ENCODE data around the gene POLN.

POLN gene

DNA sequence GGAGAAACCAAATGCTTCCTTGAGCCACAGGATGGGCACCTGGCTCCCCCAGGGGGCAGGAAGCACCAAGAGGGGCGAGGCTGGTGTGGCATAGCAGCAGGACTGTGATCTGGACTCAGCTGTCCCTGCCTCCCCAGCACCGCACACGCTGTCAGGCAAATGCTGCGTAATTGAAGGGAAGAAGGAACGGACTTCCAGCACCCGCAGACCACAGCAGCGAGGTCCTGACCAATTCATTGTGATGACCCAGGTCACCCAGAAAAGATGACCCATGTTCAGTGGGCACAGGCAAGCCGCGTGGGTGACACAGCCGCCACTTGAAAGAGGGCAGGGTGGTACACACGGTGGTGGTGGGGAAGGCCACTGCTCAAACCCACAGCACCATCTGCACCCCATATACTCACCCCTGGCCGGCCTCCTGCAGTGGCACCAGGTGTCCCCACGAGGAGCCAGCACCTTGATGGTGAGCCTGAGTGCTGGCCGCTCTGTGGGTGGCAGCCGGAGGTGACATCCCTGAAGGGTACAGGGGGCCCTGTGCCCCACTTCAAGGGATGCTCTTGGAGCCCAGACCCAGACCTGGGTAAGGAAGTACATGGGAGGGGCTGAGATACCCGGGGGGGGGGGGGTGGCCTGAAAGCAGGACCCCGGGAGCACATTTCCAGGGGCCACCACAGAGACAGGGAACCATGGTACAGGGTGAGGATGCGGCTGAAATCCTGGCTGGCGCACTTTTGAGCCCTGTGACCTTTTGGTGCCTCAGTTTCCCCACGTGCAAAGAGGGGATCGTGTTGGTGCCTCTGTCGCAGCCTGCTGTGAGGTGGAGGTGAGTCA is 171.3 kb downstream of the POLN start:
- H3K4me3 ChIP-seq (ENCODE audit: low read length) = no peak overlapping the region
- DNase-seq (ENCODE audit: low read depth) = no peak
- TF ChIP-seq, protein P1, sequence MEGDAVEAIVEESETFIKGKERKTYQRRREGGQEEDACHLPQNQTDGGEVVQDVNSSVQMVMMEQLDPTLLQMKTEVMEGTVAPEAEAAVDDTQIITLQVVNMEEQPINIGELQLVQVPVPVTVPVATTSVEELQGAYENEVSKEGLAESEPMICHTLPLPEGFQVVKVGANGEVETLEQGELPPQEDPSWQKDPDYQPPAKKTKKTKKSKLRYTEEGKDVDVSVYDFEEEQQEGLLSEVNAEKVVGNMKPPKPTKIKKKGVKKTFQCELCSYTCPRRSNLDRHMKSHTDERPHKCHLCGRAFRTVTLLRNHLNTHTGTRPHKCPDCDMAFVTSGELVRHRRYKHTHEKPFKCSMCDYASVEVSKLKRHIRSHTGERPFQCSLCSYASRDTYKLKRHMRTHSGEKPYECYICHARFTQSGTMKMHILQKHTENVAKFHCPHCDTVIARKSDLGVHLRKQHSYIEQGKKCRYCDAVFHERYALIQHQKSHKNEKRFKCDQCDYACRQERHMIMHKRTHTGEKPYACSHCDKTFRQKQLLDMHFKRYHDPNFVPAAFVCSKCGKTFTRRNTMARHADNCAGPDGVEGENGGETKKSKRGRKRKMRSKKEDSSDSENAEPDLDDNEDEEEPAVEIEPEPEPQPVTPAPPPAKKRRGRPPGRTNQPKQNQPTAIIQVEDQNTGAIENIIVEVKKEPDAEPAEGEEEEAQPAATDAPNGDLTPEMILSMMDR (conservative IDR thresholded peaks at IDR 0.05; ENCODE audit: low read length) = no peak

DNA sequence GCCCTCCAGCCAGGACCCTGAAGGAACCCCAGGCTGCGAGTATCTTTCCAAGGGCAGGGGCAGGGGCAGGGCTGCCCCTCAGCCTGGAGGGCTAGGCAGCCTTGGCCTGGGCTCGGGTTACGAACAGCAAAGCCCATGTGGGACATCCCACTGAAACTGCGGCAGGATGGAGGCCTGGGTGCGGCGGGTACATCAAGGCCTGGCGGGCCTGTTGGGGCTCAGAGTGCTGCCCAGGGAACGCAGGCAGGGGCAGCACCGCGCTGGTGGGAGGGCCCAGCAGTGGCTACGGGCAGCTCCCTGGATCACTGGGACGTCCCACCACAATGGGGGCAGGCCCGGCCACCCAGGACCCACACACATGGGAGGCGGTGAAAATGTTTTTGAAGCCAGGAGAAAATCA is 171.9 kb downstream of the POLN start:
- no peak overlapping the region for H3K4me3 ChIP-seq (ENCODE audit: low read length)
- DNase-seq (ENCODE audit: low read depth) = no peak
- TF ChIP-seq, protein P1 (conservative IDR thresholded peaks at IDR 0.05; ENCODE audit: low read length) = no peak

DNA sequence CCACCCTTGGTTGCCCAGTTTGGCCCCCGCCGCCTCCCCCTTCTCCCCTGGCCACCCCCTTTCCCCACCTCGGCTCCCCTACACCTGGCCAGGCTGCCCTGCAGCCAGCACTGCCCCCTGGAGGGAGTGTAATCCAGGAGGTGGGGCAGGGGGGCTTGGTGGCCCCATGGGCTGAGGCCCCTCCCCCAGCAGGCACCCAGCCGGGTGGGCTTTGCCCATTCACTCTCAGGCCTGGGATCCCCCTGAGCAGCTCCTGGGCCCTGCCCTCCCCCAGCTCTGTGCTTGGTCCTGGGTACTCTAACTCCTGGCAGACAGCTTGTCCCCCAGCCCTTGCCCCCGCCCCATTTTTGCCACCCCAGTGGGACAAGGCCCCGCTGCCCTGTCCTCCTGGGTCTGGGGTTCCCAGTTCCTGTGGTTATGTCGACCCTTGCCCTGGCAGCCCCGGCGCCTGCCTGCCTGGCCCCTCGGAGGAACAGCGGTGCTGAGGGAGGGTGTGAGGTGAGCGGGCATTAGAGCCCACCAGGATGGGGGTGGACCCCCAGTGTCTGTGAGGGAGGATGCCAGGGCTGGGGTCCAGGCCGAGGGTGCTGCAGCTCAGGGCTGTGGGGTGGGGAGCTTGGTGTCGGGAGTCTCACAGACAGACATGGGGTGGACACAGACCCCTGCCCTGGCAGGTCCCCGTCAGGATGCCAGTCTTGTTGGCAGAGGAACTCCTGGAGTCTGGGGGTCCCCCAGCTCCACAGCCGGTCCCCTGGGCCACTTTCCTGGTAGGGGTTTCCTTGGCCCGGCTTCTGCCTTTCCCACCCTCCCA is 172.6 kb downstream of the POLN start:
- TF ChIP-seq, protein P1 (conservative IDR thresholded peaks at IDR 0.05; ENCODE audit: low read length) = no peak
- no peak overlapping the region for H3K4me3 ChIP-seq (ENCODE audit: low read length)
- DNase-seq (ENCODE audit: low read depth) = no peak

DNA sequence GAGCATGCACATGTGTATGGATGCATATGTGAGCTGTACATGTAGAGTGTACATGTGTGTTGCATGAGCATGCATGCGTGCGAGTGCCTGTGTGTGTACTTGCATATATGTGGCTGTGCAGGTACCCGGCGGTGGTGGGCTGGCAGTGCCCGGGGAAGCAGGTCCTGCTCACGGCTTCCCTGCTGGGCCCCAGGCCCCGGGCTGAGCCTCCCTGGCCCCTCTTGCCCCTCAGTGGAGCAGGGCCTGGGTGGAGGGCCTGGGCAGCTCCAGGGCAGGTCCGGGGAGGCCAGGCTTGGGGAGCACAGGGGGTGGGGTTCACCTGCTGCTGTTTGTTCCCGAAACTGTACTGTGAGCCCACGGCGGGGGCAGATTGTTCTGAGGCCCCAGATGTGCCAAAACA is 173.4 kb downstream of the POLN start:
- TF ChIP-seq, protein P1 (conservative IDR thresholded peaks at IDR 0.05; ENCODE audit: low read length) = no peak
- no peak for DNase-seq (ENCODE audit: low read depth)
- no peak overlapping the region for H3K4me3 ChIP-seq (ENCODE audit: low read length)

DNA sequence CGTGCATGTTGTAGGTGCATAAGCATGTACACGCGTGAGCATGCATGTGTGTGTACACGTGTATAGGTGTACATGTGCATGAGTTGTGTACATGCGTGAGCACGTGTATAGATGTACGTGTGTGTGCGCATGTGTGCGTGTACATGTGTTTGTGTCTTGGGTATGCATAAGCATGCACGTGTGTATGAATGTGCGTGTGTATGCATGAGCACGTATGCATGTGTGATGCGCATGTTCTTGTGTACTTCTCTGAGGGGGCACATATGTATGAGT is 173.8 kb downstream of the POLN start:
- no peak for DNase-seq (ENCODE audit: low read depth)
- TF ChIP-seq, protein P1 (conservative IDR thresholded peaks at IDR 0.05; ENCODE audit: low read length) = no peak
- H3K4me3 ChIP-seq (ENCODE audit: low read length) = no peak overlapping the region

DNA sequence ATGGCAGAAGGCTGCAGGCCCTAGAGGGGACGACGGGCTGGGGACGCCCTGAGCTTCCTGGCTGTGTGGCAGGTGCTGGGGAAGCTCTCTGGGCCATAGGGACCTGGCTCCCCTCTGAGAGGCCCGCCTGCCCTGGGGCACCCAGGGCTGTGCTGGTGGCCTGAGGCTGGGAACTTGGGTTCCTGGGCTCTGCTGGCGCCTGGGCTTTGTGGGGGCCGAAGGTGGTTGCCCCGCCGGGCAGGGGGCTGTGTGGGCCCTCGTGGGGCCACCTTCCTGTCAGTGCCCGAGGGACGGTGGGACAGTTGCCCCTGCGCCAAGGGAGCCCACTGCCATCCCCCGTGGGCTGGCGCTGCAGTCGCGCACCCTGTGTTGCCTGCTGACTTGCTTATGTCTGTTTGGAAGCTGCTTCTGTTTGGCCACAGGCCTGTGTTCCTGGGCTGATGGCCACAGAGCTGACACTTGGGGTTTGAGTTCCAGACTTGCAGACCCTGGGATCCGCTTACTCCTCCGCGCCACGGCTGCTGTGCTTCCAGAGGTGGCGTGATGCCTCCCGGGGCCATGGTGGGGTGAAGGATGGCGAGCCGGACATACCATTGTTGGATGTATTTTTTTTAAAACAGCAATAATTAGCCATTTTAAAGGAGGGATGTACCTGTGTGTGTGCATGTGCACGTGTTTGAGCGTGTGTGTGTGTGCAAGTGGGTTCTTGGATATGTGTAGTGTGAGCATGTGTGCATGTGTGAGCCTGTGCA is 174.3 kb downstream of the POLN start:
- no peak for DNase-seq (ENCODE audit: low read depth)
- TF ChIP-seq, protein P1 (conservative IDR thresholded peaks at IDR 0.05; ENCODE audit: low read length) = no peak
- no peak overlapping the region for H3K4me3 ChIP-seq (ENCODE audit: low read length)

Data from AG10803 (cell line).